H1 (cell line): ENCODE data around the gene ZNF823. TPM values are rescaled to one million over a fixed set of nuclear protein-coding genes. Genes with fewer than 3 reads are reported as not detected.

Source experiments
- CHD7 ChIP-seq: fragments of 300-600 bp; sonication (generic); IDR thresholded peaks from 2 replicates; pipeline ENCODE4 v1.7.1; 2012; ENCODE audit warnings: low read length, moderate library complexity, mild to moderate bottlenecking, inconsistent platforms; ENCODE audit not compliant: insufficient replicate concordance
- CTCF ChIP-seq, 3 experiments: IDR thresholded peaks; 1 replicate in 2 of 3; 2 replicates in 1 of 3; pipeline versions ENCODE4 v1.5.1 to v1.6.1; 2011; ENCODE audit warnings: low read length in 3 of 3, mild to moderate bottlenecking in 3 of 3, inconsistent platforms in 2 of 3, low read depth in 1 of 3, moderate library complexity in 1 of 3; ENCODE audit not compliant: insufficient read depth in 1 of 3; ENCODE audit errors: control extremely low read depth in 1 of 3
- polyA plus RNA-seq, 7 experiments: library from polyadenylated mRNA; depleted of rRNA in 3 of 7; stranded (reverse) in 5 of 7; unstranded in 2 of 7; fragments of >200 nt in 5 of 7; fragments of 200-250 nt in 2 of 7; gene quantifications; 1 replicate in 5 of 7; 2 replicates in 1 of 7; 4 replicates in 1 of 7; pipeline versions ENCODE4 v1.2.1 to v1.2.3, GENCODE V29; 2011 to 2013; ENCODE audit warnings: missing spikeins in 2 of 7, mixed read lengths in 2 of 7
- total RNA-seq: library from RNA; stranded (reverse); fragmentation: NEBNext Ultra II Directional; extraction: Animal tissue kit (Norgen Biotek cat#: 25700); gene quantifications from 2 replicates; pipeline ENCODE4 v1.2.1, GENCODE V29; 2021

ZNF823 gene
- total and polyA plus RNA-seq, 2 of the 8 experiments (the other 6 are each of a cell fraction or from before 2014, with no cell fraction given): 0.73 to 2.4 TPM

GRCh38 chr19:11674067-11674492, 64.7 kb downstream of the ZNF823 start (continued):
- peak; percentile 28 to 42 (median 28) for TF ChIP-seq CTCF (IDR thresholded peaks at IDR 0.05; ENCODE audit: control extremely low read depth in 1 of 3, insufficient read depth in 1 of 3, low read depth in 1 of 3, low read length in 3 of 3)
- no peak for TF ChIP-seq CHD7
